ENCODE measurements around the gene ZEB1. TPM values are rescaled to one million over a fixed set of nuclear protein-coding genes. Genes with fewer than 3 reads are reported as not detected.

The ZEB1 gene
- total RNA-seq, 1 experiment from 2014 or later, result 31.5 TPM

- no peaks in the 10 kb centered on the region for H3K36me3 ChIP-seq (ENCODE audit: control insufficient read depth, insufficient read depth, low read length)
- H3K27me3 ChIP-seq (ENCODE audit: control insufficient read depth, insufficient read depth, low read length), result no peaks in the 10 kb centered on the region
- peaks cover 16% of the 10 kb centered on the region for H3K4me1 ChIP-seq (ENCODE audit: control insufficient read depth, insufficient read depth, low read length)
- no peak overlapping the region for H3K27ac ChIP-seq (ENCODE audit: low read length)
- ATAC-seq (no peak), DNase-seq (ENCODE audit: low read depth, low spot score) (no peak)
- intact Hi-C loops (cut with micrococcal nuclease; ENCODE audit: unreplicated experiment), result no loop called here
- ChIA-PET POLR2A (no interaction called here), CTCF (no interaction called here)
- H3K4me3 ChIP-seq (ENCODE audit: low read depth in 2 of 2, low read length in 2 of 2), result no peak overlapping the region
- in situ Hi-C loops (cut with HindIII; ENCODE audit: low pct_unique_long_range_greater_than_20kb, low sequenced_read_pairs), result no loop called here
- TF ChIP-seq SIN3A (IDR thresholded peaks at IDR 0.05; ENCODE audit: borderline replicate concordance, insufficient read depth, low read depth, low read length) (no peak), POLR2AphosphoS5 (IDR thresholded peaks at IDR 0.05; ENCODE audit: low read depth, low read length) (no peak), TCF7L2 (IDR thresholded peaks at IDR 0.05; ENCODE audit: low read depth, low read length) (no peak), CTCF (IDR thresholded peaks at IDR 0.05) (no peak), REST (IDR thresholded peaks at IDR 0.05; ENCODE audit: insufficient read depth in 1 of 2, low read depth in 2 of 2, low read length in 1 of 2) (no peak)
- no peaks in the 10 kb centered on the region for H3K9me3 ChIP-seq (ENCODE audit: control insufficient read depth, insufficient read depth, low read depth, low read length)
- BruUV-seq (replicated peaks), result no TSS peak
These were observed 259.9 kb downstream of the ZEB1 start for GRCh38 chr10:31578951-31579350.
